Fibroblast of upper back skin (primary cell): ENCODE results near the gene COL27A1.

Experiments
- DNase-seq: peaks from one replicate; pipeline ENCODE4 v3.0.0-alpha.2; 2013

Gene COL27A1

GRCh38 chr9:114289571-114290481 is 134.5 kb downstream of the COL27A1 start:
- DNase-seq = no peak

DNA sequence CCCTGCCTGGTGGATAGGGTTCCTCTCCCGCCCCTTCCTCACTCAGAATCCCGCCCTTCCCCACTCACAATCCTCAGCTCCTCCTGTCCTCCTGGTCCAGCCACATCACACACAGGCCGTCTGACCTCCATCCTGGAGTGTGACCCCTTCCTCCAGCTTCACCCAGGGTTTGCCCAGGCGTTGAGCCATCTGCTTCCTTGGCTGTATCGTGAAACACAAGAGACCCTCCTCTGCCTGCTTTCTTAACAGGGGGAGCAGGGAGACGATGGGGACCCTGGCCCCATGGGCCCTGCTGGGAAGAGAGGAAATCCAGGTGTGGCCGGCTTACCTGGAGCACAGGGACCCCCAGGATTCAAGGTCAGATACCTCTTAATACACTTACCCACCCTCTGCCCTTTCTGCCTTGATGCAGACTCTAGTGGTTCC is 135.2 kb downstream of the COL27A1 start:
- DNase-seq = no peak

DNA sequence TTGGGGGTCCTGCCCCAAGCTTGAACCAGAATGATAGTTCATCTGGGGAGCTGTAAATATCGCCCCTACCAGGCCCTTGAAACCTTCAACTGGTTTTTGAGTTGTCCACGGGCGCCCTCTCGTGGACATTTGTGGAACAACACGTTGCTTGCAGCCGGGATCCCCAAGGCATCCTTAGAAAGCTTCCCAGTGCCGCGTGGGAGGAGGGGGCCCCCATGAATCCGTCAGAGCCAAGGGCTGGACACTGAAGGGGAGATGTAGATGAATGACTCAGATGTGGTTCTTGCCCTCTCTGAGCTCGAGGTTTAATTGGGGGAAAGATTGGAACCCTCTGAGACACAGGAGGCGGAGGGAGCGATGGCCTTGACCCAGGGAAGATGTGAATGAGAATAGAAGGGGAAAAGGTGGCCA is 135.7 kb downstream of the COL27A1 start:
- DNase-seq = peak; percentile 72

- no peak for DNase-seq
Observed at GRCh38 chr9:114291886-114292590, 136.7 kb downstream of the COL27A1 start.

- DNase-seq = no peak
Observed at GRCh38 chr9:114294664-114295063, 139.3 kb downstream of the COL27A1 start.

DNA sequence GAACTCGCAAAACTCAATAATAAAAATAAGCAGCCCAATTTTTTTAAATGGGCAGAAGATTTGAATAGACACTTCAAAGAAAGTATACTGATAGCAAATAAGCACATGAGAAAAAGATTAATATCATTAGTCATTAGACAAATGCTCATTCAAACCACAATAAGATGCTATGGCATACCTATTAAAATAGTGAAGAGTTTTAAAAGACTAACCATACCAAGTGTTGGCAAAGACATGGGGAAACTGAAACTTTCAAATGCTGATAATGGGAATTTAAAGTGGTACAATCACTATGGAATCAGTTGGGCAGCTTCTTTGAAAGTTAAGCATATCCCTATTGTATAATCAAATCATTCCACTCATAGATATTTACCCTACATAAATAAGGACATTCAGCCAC is 141.0 kb downstream of the COL27A1 start:
- no peak for DNase-seq

DNA sequence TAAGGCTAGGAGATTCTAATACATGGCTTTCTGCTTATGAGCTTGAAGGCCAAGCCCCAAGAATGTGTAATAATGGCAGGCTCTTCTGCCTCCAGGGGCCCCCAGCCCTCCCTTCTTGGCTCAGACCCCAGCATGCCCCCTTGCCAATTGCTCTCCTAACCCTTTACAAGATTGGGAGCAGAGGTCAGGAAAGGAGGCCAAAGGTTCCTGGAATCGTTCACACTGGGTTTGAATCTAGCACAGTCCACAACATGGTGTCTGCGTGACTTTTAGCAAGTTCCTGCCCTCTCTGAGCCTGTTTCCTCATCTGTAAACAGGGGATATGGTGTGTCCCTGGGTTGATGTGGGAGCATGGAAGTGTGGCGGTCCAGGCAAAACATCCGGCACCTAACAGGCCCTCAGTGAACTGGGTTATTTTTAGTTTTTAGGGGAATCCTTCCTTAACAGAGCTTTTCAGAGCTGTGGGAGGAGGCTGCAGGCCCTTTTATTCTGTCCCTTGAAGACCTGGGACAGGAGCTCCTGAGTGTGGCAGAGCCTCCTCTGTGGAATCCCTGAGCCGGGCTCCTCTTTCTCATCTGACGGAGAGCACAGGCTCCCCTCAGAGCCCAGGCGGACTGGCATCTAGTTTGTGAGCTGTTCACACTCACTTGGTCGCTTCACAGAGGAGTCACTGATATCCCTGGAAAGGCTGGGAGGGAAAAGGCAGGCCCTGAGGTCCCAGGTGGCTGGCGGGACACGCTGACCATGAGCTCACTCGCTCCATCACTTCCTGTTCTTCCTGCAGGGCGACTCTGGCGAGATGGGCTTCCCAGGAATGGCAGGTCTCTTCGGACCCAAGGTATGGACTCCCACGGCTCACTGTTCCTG is 144.2 kb downstream of the COL27A1 start:
- DNase-seq = no peak

- no peak for DNase-seq
Observed at GRCh38 chr9:114300153-114300845, 145.0 kb downstream of the COL27A1 start.

DNA sequence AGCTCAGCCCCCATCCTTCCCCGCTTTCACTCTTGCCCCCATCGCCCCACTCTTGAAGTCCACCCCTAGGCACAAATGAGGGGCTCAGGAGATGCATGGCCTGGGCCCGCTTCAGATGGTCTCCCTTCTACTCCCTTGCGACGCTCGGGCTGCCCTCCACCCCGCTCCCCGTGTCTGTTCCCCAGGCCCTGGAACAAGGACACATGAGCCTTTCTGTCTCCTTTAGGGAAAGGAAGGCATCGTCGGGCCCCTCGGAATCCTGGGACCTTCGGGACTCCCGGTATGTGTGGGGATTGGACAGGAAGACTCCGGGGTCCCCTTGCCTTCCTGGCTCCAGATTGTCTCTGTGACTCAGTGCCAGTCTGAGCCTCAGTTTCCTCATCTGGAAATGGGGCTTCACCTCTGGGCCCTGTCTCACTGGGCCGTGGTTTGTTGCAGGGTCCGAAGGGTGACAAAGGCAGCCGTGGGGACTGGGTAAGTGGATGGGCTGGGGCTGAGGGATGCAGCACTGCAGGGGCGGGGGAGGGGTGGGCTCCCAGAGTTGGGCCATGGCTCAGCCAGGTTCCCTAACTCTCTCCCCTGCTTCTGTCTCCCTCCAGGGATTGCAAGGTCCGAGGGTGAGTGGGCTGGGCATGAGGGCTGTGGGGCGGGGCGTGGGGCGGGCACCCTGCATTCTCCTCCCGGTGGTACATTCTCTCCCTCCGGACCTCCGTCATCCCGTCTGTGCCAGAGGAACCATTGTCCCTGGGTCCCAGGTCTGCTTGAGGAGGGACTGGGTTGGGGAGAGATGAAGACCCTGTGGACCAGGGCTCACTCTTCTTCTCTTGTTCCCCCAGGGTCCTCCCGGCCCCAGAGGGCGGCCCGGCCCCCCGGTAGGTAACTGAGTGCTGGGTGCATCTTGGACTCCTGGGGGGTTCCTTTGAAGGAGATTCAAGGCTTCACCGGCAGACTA is 145.8 kb downstream of the COL27A1 start:
- DNase-seq = no peak

GRCh38 chr9:114301798-114302565 is 146.6 kb downstream of the COL27A1 start:
- no peak for DNase-seq

DNA sequence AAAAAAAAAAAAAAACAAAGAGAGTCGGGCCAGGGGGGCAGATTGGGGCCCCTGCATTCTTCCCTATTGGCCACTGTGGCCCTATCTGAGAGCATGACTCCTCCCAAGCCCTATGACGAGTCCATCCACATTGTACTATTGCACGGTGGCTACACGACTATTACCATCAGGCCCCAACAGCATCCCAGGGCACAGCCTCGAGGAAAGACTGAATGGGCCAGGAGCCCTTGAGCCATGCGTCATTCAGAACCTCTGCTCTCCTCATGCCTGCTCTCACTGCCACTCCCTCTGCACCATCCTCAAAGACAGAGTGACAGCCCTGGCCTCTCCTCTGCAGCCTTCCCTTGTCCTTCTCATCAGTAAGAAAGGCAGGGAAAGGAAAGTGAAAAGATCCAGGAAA is 147.4 kb downstream of the COL27A1 start:
- DNase-seq = no peak

DNA sequence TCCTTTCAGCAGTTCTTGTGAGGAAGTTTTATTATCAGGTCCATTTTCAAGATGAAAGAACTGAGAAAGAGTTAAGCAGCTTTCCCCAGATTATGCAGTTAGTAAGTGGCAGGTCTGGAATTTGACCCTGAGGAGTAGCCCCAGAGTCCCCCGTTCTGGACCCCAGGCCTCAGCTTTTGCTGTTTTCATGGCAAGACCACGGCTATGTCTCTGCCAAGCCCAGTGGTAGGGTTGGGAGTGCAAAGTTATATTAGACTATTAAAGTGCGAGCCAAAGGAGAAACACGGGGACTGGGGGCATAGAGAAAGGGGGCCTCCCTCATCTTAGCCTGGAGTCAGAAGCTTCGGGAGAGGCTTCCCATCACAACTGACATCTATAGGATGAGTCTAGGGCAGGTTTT is 148.2 kb downstream of the COL27A1 start:
- no peak for DNase-seq

DNA sequence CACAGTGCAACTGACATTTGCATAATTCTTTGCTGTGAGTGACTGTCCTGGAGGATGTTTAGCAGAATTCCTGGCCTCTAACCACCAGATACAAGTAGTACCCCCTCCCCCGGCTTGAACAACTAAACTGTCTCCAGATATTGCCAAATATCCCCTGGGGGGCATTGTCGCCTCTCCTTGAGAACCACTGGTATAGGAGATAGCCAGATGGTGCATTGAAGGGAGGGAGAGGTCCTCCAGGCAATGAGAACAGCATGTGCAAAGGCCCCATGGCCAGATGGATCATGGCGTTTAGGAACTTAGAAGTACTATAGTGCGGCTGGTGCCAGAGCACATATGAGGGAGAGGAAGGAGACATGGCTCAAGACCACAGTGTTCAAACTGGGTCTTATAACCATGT is 148.6 kb downstream of the COL27A1 start:
- no peak for DNase-seq

DNA sequence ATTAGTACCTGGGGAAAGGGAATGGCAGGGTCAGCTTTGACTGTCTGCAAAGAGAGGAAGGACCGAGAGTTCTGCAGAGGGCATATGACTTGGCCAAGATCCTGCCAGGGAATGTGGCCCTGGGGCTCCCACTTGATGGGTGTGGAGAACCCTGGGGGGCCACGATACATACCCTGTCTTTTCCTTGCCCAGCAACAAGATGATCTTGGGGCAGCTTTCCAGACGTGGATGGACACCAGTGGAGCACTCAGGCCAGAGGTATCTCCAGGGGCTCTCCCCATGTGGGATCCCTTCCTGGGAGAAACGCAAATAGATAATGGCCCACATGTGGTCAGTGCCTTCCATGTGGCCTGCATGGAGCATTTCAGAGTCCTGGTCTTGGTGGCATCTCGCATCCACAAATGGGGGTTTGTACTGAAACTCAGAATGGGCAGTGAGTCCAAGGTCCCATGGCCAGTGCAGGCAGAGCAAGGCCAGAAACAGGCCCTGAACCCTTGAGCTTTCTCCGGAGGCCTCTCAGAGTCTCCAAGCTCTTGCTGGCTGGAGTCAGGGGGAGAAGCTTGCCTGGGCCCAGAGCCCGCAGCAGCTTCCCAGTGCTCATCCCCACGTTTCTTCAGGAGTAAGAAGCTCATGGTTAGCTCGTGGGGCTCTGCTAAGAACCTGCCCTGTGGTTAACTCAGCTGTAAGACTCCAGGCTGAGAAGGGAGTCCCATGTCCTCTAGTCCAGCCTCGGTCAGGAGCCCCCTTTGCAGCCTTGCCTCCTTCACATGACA is 149.3 kb downstream of the COL27A1 start:
- no peak for DNase-seq

- DNase-seq = peak; percentile 48
Observed at GRCh38 chr9:114307899-114308267, 152.5 kb downstream of the COL27A1 start.

DNA sequence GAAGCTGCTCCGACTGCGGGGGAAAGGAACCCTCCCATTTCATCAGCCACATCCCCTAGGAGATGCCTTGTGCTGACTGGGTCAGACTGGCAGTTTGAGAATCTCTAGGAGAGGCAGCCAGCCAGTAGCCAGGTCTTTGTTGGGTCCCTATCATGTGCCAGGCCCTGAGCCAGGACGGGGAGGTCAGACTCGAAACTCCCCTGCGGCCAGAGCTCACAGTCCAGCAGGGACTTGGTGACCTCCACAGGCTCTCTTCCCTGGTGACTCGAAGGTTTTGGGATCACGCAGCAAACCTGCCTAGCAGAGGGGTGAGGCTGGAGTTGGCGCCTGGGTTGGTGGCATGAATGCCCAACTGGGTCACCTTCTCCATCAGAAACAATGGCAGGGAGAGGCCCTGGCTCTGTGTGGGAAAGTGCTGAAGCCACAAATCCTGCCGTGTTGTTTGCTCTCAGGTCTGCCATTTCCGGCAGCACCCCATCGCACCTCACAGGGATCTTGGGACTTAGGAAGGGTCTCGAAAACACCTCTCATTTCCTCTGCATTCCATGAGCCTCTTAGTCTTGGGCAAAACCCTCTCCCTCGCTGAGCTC is 153.1 kb downstream of the COL27A1 start:
- DNase-seq = no peak

DNA sequence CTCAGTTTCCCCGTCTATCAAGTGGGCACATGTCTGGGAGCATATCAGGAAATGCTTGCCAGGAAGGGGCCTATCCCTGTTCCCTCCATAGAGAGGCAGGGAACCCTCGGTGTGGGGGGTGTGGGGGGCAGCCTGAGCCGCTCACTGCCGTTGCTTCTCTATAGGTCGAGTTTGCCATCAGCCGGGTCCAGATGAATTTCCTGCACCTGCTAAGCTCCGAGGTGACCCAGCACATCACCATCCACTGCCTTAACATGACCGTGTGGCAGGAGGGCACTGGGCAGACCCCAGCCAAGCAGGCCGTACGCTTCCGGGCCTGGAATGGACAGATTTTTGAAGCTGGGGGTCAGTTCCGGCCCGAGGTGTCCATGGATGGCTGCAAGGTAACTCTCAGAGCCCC is 153.8 kb downstream of the COL27A1 start:
- no peak for DNase-seq

- no peak for DNase-seq
Observed at GRCh38 chr9:114310471-114311450, 155.4 kb downstream of the COL27A1 start.
